Measurements from ENCODE around the gene ADPRS.

The ADPRS gene

DNA sequence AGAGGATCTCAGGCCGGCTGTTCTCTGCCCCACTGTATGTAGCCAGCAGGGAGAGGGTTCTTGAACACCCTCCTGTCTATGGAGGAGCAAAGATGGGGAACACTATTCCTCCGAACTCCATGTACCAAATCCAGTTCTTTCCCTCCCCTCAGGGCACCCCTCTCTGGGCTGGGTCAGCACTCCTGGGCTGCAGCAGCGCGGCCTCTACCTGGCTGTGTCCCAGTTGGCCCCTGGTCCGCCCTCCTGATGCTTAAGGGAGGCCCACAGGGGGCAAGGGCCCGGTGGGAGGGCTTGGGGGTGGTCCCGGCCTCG is 471 bp upstream of the ADPRS start:
- DNase-seq: no peak

DNA sequence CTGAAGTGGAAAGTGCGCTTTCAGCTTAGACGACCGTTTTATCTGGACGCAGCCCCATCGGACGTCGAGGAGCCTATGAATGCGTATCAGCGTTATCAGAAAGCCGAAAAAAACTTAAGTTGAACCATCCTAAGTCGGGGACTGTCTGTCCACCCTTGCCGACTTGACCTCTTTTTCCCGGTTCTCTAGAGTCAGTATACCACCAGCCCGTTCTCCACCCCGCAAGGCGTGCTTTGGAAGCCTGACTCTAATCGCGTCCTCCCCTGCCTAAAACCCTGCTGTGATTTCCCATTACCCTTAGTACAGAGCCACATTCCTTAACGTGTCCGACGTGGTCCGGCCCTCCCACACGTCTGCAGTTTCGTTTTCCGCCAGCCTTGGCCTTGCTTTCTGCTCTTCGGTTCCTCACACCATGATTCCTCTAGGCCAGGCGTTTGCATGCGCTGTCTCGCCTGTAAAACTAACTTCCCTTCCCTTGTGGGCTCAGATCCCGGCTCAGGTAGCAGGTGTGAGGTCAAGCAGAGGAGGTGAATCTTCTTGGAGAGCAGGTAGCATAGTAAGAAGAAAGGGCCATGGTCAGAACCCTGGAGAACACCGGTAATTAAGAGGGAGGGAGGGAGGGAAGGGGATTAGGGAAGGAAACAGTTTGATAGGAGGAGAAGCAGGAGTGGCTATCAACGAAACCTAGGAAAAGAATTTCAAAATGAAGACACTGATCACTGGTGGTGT is 865 bp downstream of the ADPRS start:
- no peak for DNase-seq

DNA sequence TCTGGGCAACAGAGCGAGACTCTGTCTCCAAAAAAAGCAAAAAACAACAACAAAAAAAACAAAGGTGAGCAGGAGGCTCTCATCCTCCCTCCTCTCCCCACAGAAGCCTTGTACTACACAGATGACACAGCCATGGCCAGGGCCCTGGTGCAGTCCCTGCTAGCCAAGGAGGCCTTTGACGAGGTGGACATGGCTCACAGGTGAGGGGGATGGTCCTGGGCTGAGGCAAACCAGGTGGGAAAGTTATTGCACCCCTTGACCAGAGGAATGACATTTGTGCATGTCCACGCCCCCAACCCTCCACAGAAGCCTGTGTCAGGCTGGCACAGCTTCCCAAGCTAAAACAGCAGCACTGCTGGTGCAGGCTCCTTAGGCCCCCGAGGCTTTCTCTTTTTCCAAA is 2.4 kb downstream of the ADPRS start:
- DNase-seq: no peak

DNA sequence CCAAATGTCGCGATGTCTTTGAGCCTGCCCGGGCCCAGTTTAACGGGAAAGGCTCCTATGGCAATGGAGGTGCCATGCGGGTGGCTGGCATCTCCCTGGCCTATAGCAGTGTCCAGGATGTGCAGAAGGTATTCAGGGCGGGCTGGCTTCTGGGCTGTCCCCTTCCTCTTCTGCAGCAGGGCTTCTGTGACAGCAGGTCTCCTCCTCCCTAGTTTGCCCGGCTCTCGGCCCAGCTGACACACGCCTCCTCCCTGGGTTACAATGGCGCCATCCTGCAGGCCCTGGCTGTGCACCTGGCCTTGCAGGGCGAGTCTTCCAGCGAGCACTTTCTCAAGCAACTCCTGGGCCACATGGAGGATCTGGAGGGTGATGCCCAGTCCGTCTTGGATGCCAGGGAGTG is 3.0 kb downstream of the ADPRS start:
- no peak for DNase-seq

DNA sequence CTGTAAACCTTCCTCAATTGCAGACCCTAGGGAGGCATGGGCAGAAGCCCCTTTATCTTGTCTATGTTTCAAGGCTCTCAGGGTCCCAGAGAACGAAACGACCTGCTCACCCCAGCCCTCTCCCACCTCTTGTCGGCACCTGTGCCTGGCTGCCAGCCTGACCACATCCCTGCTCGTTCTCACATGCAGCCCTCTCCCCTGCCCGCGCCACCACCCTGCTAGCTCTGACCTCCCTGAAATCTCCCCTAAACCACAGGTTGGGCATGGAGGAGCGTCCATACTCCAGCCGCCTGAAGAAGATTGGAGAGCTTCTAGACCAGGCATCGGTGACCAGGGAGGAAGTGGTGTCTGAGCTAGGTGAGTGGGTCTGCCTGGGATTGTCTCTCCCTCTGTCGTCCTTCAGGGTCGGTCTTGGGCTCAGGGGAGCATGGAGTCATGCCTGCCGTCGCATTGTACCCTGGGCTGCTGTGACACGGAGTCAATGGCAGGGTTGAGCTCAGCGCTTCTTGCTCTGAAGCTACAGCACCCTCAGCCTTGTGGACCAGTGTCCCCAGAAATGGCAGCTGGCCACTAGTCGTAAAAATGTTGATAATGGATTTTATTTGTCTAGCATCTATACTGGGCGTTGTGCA is 3.6 kb downstream of the ADPRS start:
- DNase-seq: no peak

DNA sequence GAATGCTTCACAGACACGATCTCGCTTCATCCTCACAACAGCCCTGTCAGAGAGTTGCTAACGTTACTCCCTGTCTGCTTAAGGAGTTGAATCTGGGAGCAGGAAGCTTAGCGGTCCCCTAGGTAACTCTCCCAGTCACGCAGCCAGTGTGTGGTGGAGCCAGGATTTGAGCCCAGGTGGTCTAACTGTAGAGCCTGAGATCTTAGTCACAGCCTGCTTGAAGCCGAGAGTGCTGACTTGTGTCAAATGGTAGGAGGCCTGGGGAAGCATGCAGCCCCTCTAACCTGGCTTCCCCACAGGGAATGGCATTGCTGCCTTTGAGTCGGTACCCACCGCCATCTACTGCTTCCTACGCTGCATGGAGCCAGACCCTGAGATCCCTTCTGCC is 4.1 kb downstream of the ADPRS start:
- no peak for DNase-seq

DNA sequence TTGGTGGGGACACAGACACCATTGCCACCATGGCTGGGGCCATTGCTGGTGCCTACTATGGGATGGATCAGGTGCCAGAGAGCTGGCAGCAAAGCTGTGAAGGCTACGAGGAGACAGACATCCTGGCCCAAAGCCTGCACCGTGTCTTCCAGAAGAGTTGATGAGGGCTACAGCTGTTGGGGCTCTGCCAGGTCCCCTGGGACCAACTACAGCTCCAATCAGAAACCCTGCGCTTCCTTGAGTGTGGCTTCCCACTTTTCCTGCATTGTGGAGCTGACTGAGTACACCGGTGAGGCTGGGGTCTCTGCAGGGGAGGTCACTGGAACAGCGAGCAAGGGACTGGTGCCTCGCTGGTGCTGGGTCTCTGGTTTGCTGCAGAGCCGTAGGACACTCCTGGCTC is 4.5 kb downstream of the ADPRS start:
- DNase-seq: no peak

DNA sequence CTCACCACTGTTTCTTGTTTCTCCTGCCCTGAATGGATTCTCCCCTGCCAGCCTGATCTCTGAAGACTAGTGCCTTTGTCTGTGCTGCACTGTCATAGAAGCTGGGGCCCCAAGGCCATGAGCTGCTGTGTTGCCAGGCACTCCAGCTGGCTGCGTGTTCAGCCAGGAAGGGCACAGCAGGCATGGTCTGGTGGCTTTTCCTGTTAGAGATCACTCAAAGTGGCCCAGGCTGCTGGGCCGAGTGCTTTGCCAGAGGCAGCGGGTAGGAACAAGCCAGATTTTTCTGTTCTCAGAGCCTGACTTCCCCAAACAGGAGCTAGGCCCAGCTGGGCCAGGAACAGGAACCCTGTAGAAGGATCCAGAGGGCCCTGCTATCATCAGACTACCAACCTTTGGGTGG is 5.2 kb downstream of the ADPRS start:
- no peak for DNase-seq

DNA sequence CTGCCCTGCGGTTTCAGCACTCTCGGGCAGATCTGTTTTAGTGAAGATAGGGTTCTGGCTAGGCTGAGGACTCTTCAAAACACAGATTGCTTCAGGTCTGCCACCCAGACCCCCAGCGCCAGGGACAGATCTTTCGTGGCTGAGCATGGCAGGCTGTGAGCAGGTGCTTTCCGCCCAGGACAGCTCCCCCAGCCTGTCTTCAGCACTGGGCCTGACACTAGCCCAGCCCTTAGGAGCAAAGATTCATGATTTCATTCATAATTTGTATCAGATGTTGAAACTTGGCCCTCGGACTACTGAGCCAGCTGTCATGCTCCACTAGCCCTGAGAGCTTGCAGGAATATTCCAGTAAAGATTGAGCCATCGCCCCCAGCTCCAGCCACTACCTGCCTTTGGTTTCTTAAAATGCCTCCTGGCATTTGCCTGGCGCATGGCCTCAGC is 5.9 kb downstream of the ADPRS start:
- DNase-seq: no peak

DNA sequence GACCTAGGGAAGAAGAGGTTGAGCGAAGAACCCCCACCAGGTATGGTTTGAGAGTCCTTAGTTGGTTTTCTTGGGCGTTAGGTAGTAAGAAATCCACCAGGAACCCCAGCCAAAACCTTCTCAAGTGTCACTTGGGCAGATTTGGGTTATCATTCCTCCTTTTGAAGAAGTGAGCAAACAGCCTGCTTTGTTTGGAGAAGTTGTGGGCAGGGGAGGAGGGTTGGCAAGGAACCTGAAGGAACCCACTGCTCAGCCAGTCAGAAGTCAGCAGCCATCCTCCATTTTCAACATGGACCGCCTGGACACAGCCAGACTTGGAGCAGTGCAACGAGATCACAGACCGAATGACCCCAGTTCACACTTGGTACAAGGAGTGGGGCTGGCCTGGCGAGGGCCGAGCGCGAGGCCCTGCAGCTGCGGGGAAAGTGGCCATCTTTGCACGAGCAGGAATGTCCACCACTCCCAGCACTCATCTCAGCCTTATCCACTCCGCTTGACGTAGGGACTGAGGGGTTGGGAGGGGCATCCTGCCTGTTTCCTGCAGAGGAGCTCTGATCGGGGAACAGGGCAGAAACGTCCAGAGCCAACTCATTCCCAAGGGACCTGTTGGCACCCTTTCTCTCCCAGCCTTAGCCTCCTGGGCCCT is 7.2 kb downstream of the ADPRS start:
- DNase-seq: no peak

DNA sequence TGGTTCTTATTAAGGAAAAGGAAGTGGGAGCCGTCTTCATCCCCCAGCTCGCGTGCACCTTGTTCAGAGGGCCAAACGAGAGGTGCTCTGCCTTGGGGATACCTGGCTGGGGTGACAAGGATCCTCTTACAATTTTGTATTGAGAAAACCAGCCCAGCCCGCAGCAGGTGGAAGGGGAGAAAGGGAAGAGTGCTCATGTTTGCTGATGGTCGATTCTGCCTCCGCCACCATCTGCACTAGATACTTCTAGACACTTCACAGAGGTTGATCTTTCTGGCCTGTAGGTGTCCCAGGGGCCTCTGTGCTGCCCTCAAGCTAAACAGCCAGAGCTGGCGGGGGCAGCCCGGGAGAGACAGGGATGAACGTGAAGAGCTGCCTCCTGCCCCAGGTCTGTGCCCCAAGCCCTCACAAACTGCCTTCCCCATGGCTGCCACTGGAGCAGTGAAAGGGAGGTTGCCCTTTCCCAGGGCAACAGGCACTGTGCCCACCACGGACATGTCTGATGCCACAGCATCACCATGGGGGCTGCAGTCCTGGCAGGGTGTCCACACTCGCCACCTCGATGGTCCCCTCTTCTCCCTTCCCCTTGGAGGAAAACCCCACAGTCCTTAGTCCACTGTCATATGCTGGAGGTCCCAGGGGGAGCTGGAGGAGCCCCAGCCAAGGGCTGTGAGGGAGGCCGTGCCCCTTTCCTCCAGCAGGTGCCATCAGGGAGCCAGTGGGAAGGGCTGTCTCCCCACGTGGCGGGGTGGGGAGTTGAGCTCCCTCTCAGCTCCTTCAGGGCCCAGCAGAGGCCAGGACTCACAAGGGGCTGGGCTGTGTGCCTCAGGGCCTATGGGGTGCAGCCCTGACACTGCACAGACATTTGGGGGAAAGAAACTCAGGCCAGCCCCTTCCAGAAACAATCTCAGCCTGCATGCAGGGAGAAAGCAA is 8.1 kb downstream of the ADPRS start:
- no peak for DNase-seq

DNA sequence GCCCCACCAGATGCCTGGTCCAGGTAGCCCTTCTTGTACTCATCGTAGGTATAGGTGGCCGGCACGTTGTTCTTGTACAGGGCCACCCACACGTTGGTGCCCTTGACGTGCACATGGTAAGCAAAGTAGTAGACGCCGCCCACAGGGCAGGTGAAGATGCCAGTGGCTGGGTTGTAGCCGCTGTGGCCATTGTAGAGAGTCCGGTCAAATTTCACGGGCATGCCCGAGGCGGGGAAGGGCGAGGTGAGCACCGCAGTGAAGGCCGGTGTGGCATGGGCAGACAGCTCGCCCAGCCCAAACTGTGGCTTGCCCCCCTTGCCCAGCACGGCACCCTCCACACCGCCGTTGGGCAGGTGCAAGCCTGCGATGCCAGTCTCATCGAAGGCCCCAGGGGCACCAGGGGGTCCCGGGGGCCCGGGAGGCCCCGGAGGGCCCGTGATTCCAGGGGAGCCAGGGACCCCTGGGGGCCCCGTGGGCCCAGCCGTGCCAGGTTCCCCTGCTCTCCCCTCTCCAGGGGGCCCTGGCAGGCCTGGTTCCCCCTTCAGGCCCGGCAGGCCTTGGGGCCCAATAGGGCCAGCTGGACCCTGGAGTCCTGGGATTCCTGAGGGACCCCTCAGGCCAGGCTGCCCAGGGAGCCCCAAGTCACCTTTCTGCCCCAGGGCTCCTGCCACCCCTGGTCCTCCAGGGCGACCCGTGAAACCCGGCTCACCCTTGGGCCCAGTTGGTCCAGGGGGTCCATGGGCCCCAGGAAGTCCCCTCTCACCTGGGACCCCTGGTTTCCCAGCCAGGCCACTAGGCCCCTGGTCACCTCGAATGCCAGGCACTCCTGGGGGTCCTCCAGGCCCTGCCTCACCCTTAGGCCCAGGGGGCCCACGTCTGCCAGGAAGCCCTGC is 9.2 kb downstream of the ADPRS start:
- DNase-seq: no peak

DNA sequence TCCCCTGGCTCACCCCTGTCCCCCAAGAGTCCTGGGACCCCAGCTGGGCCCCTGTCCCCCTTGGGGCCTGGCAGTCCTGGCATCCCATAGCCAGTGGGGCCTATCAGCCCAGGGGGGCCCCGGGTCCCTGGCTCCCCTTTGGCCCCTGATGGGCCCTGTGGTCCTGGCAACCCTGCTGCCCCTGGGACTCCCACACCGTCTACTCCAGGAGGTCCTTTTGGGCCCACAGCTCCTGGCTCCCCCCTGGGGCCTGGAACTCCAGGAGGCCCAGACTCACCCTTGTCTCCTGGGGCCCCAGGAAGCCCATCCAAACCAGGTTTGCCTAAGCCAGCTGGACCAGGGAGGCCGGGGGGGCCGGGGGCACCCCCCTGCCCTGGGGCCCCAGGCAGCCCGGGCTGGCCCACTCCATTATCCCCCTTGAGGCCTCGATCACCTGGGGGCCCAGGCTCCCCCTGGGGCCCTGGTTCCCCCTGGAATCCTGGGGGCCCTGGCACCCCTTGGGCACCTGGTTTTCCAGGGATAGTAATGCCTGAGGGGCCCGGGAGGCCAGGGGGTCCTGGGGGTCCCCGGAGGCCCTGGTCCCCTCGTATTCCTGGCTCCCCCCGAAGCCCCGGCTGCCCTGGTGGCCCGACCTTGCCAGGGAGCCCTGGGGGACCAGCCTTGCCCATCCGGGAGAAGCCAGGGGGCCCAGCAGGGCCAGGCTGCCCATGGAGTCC is 10.1 kb downstream of the ADPRS start:
- DNase-seq: no peak

DNA sequence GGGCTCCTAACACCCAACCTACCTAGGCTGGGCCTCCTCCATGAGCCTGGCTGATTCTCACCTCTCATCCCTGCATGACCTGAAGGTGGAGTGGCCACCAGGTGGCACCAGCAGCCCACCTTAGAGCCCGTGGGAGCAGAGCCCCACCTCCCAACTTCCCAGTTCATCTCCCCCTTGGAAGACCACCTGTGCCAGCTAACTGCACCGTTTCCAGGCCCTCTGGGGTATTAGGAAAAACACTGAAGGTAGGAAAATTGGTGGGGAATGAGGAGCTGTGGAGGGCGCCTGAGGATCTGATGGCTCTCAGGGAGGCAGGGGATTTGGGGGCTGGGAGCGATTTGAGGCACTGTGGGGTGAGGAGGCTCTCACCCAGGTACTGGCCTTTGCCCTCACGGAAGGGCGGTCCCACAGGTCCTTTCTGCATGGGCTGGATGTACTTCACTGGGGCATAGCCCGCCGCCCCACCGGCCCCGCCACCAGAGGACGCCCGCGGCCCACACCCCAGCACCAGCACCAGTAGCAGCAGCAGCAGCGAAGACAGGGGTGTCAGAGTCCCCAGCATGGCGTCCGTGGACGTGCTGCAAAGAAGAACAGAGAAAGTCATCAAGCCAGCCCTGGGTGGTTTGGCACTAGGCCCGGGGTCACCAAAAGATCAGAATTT is 11.1 kb downstream of the ADPRS start:
- peak; percentile 76 for DNase-seq

DNA sequence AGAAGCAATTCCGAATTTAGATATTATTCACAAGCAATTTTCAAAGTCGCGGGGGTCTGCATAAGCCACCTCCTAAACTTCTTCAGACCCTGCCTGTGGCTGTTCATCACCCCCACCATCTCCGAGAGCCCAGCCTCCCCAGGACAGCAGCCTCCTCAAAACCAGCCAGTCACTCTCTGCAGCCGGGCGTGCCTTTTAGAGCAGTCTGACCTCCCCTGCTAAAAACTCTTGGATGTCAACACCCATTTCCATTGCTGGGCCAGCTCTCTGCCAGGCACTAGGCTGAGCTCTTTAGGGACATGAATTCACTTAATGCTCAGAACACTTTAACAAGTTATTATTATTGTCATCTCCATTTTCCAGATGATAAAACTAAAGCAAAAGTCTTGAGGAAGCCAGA is 11.7 kb downstream of the ADPRS start:
- no peak for DNase-seq

DNA sequence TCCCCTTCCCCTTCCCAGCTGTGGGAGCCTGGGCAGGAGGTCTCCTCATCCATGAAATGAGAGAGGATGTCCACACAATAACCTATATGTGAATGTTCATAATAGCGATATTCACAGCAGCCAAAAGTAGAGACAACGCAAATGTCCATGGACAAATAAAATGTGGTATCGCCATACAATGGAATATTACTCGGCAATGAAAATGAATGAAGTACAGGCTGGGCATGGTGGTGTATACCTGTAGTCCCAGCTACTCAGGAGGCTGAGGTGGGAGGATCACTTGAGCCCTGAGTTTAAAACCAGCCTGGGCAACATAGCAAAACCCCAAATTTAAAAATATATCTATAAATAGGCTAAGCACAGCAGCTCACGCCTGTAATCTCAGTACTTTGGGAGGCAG is 12.9 kb downstream of the ADPRS start:
- no peak for DNase-seq

DNA sequence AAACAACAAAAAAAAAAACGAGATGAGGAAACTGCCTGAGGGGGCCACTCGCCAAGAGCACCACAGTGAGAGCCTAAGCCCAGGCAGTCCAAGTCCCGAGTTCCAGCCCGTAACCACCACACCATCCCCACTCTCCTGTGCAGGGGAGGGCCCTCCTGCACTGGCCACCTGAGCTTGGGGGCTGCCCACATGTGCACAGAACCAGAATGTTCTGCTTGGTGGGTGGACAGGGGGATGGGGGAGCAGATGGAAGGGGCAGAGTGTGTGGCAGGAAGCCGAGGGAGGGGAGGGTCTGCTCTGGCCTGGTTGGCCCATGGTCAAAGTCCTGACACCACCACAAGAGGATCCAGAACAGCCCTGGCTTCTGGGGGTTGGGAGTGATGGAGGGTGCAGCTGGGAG is 17.6 kb downstream of the ADPRS start:
- DNase-seq: no peak

DNA sequence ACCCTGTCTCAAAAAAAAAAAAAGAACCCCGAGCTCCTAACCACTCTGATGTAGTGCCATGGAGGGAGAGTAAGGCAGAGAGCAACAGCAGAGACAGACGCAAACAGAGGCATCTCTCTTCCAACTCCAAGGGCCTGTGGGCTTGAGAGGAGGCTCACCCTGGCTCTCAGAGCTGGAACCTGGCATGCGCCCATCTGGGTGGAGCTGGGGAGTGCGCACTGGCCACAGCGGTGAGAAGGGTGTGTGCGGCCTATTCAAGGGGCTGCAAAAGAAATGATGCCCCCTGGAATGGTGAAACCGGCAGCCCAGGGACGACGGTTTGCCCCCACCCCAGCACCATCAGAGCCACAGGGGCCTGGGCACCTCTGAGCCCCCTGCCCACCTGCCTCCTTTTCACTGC is 18.7 kb downstream of the ADPRS start:
- no peak for DNase-seq

DNA sequence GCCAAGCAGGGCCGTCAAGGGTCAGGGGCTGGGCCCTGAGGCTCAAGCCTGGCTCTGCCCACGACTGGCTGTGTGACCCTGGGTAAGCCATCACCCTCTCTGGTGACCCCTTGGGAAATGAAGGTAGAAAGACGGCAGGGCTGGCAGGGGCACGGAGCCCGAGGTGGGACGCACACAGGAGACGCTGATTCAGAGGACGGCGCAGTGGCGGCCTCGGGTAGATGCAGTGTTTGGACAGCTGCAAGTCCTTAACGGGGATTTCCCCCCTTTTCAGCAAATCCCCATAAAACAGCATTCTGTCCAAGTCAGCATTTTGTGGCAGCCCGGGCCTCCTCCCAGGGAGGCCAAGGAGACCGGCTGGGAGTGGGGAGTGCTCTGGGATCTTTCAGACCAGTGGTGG is 19.6 kb downstream of the ADPRS start:
- DNase-seq: no peak

DNA sequence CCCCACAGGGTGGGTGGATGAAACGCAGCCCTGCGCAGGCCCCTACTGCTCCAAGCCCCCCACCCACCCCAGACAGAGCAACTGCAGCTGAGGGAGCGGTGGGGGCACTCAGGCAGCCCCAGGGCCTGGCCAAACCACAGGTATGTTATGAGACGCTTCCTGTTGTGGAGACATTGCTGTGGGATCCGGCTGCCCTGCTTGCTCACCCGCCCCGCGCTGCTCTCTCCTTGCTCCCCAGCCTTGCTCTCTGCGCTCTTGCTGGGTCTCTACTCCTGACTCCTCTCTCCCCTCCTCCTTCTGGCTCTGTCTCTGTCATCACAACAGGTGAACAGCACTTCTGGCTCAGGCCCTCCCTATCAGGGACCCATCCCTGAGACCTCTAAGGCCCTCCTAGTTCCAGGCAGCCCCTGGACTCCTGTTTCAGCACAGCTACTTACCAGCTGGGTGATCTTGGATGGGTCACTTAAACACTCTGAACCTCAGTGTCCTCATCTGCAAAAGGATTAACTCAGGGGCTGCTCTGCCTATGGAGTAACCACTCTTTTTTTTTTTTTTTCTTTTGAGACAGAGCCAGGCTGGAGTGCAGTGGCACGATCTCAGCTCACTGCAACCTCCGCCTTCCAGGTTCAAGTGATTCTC is 20.5 kb downstream of the ADPRS start:
- peak; percentile 40 for DNase-seq

DNA sequence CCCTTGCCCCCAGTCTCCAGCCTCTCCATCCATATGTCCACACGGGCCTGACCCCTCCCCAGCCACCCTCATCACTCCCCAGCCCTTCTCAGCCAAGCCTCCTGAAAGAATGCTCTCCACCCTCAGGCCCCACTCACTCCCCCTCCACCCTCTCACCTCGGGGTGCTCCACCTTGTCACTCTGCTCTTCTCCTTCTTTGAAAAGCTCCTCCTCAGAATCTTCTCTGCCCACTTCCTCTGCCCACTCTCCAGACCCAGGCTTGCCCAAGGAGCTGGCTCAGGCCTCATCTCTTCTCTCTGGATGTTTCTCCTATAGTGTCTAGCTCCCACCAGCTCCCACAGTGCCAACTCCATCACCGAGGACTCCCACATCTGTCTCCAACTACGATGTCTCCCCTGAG is 22.5 kb downstream of the ADPRS start:
- no peak for DNase-seq
